GM08714 (cell line): ENCODE measurements around the gene CNGB1.
"Not testable (repeated sequence)": the region's sequence is repeated elsewhere in the genome, so short reads cannot be mapped to it uniquely, and the experiment has no call there.

Source experiments
- H3K4me3 ChIP-seq: fragments of 200-500 bp; sonication (Bioruptor generic); 2 replicates; pipeline ENCODE4 v1.5.1; 2014; ENCODE audit warnings: mild to moderate bottlenecking, low read length, inconsistent platforms
- ZNF274 ChIP-seq: IDR thresholded peaks from 2 replicates; pipeline ENCODE4 v1.6.1; 2012; ENCODE audit warnings: mild to moderate bottlenecking, low read depth, low read length

The CNGB1 gene

GRCh38 chr16:57970970-57971369, at the start of gene CNGB1:
Gene CNGB1 (minus strand): TSS chr16:57971128. CDS start chr16:57967286, 3,842 bp downstream.
- TF ChIP-seq ZNF274, result no peak
- H3K4me3 ChIP-seq, result no peak within 1 kb of the TSS

- TF ChIP-seq ZNF274, result no peak
- no peak overlapping the region for H3K4me3 ChIP-seq
These were observed 49.1 kb upstream of the CNGB1 start for GRCh38 chr16:58019866-58020538.

GRCh38 chr16:58018803-58019202, 47.9 kb upstream of the CNGB1 start:
- TF ChIP-seq ZNF274, result no peak
- no peak overlapping the region for H3K4me3 ChIP-seq

GRCh38 chr16:58016840-58017446, 46.0 kb upstream of the CNGB1 start:
- TF ChIP-seq ZNF274, result no peak
- no peak overlapping the region for H3K4me3 ChIP-seq

GRCh38 chr16:58013201-58013956, 42.5 kb upstream of the CNGB1 start:
- TF ChIP-seq ZNF274, result no peak
- H3K4me3 ChIP-seq, result no peak overlapping the region

- TF ChIP-seq ZNF274, result no peak
These were observed 41.6 kb upstream of the CNGB1 start for GRCh38 chr16:58012481-58012880.

GRCh38 chr16:58011652-58012051, 40.7 kb upstream of the CNGB1 start:
- TF ChIP-seq ZNF274, result no peak

More at GRCh38 chr16:58012481-58012880, 41.6 kb upstream of the CNGB1 start:
- H3K4me3 ChIP-seq, result no peak overlapping the region

GRCh38 chr16:58010886-58011285, 40.0 kb upstream of the CNGB1 start:
- no peak for TF ChIP-seq ZNF274
- H3K4me3 ChIP-seq, result no peak overlapping the region

More at GRCh38 chr16:58011652-58012051, 40.7 kb upstream of the CNGB1 start:
- no peak overlapping the region for H3K4me3 ChIP-seq

GRCh38 chr16:58009856-58010416, 39.0 kb upstream of the CNGB1 start:
- no peak for TF ChIP-seq ZNF274
- no peak overlapping the region for H3K4me3 ChIP-seq

GRCh38 chr16:58004736-58005135, 33.8 kb upstream of the CNGB1 start:
- H3K4me3 ChIP-seq, result not testable (repeated sequence)

- no peak overlapping the region for H3K4me3 ChIP-seq
- TF ChIP-seq ZNF274, result no peak
These were observed 32.0 kb upstream of the CNGB1 start for GRCh38 chr16:58002936-58003335.

- H3K4me3 ChIP-seq, result no peak overlapping the region
- no peak for TF ChIP-seq ZNF274
These were observed 31.5 kb upstream of the CNGB1 start for GRCh38 chr16:58002416-58002800.

- H3K4me3 ChIP-seq, result peak overlapping the region; percentile 80
These were observed 31.0 kb upstream of the CNGB1 start for GRCh38 chr16:58001781-58002415.

More at GRCh38 chr16:58001781-58002415, 31.0 kb upstream of the CNGB1 start:
- no peak for TF ChIP-seq ZNF274
